Smooth muscle cell (in vitro differentiated cells): ENCODE measurements around the gene CTSO. TPM values are rescaled to one million over a fixed set of nuclear protein-coding genes. Genes with fewer than 3 reads are reported as not detected.
A peak's percentile ranks its signal among the peaks of the same experiment; 100 is the strongest.

Source experiments
- DNase-seq: peaks from one replicate; lab custom pipeline; 2025; ENCODE audit not compliant: unreplicated experiment; lab: John Stamatoyannopoulos, UW
- H2AFZ ChIP-seq: fragments of 200-600 bp; sonication (generic); 2 replicates; pipeline ENCODE4 v1.6.0; 2016; ENCODE audit warnings: antibody characterized with exemption, low read depth, mild to moderate bottlenecking
- H3F3A ChIP-seq: fragments of 200-600 bp; sonication (generic); 2 replicates; pipeline ENCODE4 v1.6.0; 2017; ENCODE audit warnings: antibody characterized with exemption, low read depth
- H3K27ac ChIP-seq: fragments of 200-600 bp; sonication (generic); 2 replicates; pipeline ENCODE4 v1.5.1; 2016; ENCODE audit warnings: low read depth, mild to moderate bottlenecking
- H3K27me3 ChIP-seq: fragments of 200-600 bp; sonication (generic); 2 replicates; pipeline ENCODE4 v1.6.1; 2016; ENCODE audit warnings: low read depth, mild to moderate bottlenecking
- H3K36me3 ChIP-seq: fragments of 200-600 bp; sonication (generic); 2 replicates; pipeline ENCODE4 v1.5.1; 2016; ENCODE audit warnings: low read depth
- H3K4me1 ChIP-seq: fragments of 200-600 bp; sonication (generic); 2 replicates; pipeline ENCODE4 v1.5.1; 2016; ENCODE audit warnings: low read depth
- H3K4me2 ChIP-seq: fragments of 200-600 bp; sonication (generic); 2 replicates; pipeline ENCODE4 v1.6.0; 2016; ENCODE audit warnings: mild to moderate bottlenecking
- H3K4me3 ChIP-seq: fragments of 200-600 bp; sonication (generic); 2 replicates; pipeline ENCODE4 v1.5.1; 2016; ENCODE audit warnings: mild to moderate bottlenecking
- H3K79me2 ChIP-seq: fragments of 200-600 bp; sonication (generic); 2 replicates; pipeline ENCODE4 v1.6.0; 2016; ENCODE audit warnings: low read depth, mild to moderate bottlenecking
- H3K9ac ChIP-seq: fragments of 200-600 bp; sonication (generic); 2 replicates; pipeline ENCODE4 v1.6.0; 2016; ENCODE audit warnings: low read depth
- H3K9me3 ChIP-seq: fragments of 200-600 bp; sonication (generic); replicated peaks from 2 replicates; pipeline ENCODE4 v1.5.1; 2016; ENCODE audit warnings: low read depth
- H4K20me1 ChIP-seq: fragments of 200-600 bp; sonication (generic); 2 replicates; pipeline ENCODE4 v1.6.0; 2016; ENCODE audit warnings: low read depth
- WGBS: methylation state at CpG from one replicate; pipeline ENCODE4 v1.1.7; 2016; ENCODE audit warnings: low lambda C conversion rate; 5-methylcytosine and 5-hydroxymethylcytosine counted together
- polyA plus RNA-seq: library from polyadenylated mRNA; unstranded; fragments of >200 nt; fragmentation: Nextera tagmentation; extraction: Ambion mirVana; gene quantifications from 2 replicates; pipeline ENCODE4 v1.2.1, GENCODE V29; 2016
- total RNA-seq: library from RNA; depleted of rRNA; stranded (reverse); fragments of >200 nt; gene quantifications from 2 replicates; pipeline ENCODE4 v1.2.3, GENCODE V29; 2014
- TF ChIP-seq, protein P1 (sequence below): fragments of 200-600 bp; sonication (generic); IDR thresholded peaks from 2 replicates; pipeline ENCODE4 v1.5.1; 2017; ENCODE audit warnings: borderline replicate concordance, mild to moderate bottlenecking, antibody characterized with exemption; ENCODE audit not compliant: insufficient read depth, poor library complexity, severe bottlenecking

The CTSO gene
- total and polyA plus RNA-seq, 2 experiments from 2014 or later, result 15.4 to 19.2 TPM

DNA sequence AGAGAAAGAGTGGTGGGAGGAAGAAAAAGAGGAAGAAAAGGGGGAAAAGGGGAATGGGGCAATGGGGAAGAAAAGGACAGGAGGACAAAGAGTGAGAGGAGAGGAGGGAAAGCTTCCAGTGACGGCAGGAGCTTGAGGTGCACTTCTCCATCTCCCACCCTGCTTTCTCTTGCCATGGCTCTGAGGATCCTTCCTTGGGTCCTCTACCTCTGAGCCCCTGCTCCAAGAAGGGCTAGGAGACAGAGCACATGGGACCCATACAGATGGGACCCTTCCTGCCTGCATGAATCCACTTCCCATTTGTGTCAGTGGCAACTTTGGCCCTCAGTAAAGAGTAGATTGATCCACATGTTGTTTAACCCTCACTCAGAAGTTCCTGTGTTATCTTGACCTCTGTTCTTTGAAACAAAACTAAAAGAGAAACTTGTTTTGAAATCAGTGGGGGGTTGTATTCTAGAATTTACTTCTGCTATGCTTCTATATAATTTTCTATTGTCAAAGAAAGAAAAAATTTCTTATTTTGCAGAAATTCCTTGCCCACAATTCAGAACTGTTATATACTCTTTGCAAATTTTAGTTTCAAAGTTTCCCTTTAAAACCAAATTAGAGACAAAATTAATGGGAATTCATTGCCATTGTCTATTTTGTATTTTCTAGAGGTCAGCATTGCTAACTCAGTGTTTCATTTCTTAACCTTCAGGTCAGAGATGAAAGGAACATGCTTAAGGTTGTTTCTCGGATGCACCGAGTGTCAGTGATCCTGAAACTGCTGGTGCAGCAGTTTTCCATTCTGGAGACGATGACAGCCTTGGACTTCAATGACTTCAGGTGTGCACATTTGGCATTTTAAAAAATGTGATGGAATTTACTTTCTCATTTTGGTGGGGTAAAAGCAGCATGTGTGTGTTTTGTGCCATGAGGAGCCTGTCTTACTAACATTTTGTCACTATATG, 45.2 kb downstream of the CTSO start:
- Histone ChIP-seq H3K27ac (peak overlapping the region; percentile 94), H3K27me3 (no peaks in the 10 kb centered on the region), H3K4me2 (peak overlapping the region; percentile 79), H3K79me2 (peaks cover 30% of the 10 kb centered on the region), H2AFZ (no peak overlapping the region), H3K4me3 (no peak overlapping the region), H3K9me3 (no peaks in the 10 kb centered on the region), H3K4me1 (peaks cover 12% of the 10 kb centered on the region), H3K9ac (no peak overlapping the region), H4K20me1 (no peaks in the 10 kb centered on the region), H3F3A (peaks cover 12% of the 10 kb centered on the region), H3K36me3 (no peaks in the 10 kb centered on the region)
- over 99% methylated on average over 4 of the region's 4 CpGs for WGBS
- TF ChIP-seq, protein P1, sequence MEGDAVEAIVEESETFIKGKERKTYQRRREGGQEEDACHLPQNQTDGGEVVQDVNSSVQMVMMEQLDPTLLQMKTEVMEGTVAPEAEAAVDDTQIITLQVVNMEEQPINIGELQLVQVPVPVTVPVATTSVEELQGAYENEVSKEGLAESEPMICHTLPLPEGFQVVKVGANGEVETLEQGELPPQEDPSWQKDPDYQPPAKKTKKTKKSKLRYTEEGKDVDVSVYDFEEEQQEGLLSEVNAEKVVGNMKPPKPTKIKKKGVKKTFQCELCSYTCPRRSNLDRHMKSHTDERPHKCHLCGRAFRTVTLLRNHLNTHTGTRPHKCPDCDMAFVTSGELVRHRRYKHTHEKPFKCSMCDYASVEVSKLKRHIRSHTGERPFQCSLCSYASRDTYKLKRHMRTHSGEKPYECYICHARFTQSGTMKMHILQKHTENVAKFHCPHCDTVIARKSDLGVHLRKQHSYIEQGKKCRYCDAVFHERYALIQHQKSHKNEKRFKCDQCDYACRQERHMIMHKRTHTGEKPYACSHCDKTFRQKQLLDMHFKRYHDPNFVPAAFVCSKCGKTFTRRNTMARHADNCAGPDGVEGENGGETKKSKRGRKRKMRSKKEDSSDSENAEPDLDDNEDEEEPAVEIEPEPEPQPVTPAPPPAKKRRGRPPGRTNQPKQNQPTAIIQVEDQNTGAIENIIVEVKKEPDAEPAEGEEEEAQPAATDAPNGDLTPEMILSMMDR, result no peak
- DNase-seq, result no peak

DNA sequence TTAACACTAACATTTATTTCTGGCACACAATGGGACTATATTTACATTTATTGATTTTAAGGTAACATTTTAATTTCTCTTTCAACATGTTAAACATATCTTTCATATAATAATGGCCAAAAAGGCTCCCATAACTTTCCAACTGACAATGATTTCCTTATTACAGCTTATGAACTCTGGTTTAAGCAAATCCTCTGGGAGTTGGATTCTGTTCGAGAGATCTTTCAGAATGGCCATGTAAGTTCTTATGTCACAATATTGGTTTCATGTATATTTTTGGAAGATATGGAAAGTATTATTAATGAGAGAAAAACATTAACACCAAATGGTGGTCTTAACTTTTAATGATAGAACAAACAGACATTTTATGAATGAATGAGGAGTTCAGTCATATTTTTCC, 46.1 kb downstream of the CTSO start:
- whole genome bisulfite sequencing, result 87% methylated on average over 1 of the region's 1 CpG
- Histone ChIP-seq H3K4me3 (peak overlapping the region; percentile 50), H4K20me1 (no peaks in the 10 kb centered on the region), H3K9ac (peak overlapping the region; percentile 83), H3K79me2 (peaks cover 30% of the 10 kb centered on the region), H3K27me3 (no peaks in the 10 kb centered on the region), H3K36me3 (no peaks in the 10 kb centered on the region), H2AFZ (no peak overlapping the region), H3K27ac (peak overlapping the region; percentile 94), H3K4me2 (peak overlapping the region; percentile 79), H3F3A (peaks cover 10% of the 10 kb centered on the region), H3K4me1 (peaks cover 12% of the 10 kb centered on the region), H3K9me3 (no peaks in the 10 kb centered on the region)
- TF ChIP-seq, protein P1, result no peak
- no peak for DNase-seq

DNA sequence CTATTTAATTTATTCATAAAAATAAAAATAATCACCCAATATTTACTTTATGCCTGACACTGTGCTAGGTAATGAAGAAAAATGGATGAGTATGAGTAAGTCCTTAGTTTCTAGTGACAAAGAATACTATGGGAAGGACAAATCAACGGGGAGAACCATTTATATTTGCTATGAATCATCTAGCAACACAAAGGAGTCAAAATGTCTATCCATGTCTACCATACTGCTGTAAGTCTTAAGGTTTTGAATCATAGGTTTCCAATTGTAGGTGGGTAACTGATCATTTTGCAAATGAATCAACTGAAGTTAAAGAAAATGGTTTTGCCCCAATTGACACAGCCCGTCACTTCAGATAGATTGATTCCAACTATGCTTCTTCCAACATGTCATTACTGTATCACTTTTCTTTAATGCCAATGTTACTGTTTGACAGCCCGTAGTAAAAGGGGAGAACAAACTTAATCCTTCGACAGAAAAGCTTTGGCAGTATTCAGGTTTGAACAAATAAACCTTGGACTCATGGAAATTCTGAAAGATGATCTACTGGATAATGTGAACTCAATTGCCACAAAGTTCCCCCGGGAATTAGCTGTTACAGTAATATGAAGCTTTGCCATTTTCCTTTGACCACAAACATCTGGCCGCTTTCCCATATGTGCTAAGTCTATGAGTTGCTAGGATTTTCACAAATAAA, 47.0 kb downstream of the CTSO start:
- Histone ChIP-seq H3F3A (peaks cover 3% of the 10 kb centered on the region), H3K4me3 (peak overlapping the region; percentile 50), H3K4me2 (peak overlapping the region; percentile 79), H3K9me3 (no peaks in the 10 kb centered on the region), H3K36me3 (no peaks in the 10 kb centered on the region), H2AFZ (peak overlapping the region; percentile 38), H3K4me1 (peaks cover 12% of the 10 kb centered on the region), H3K27ac (peak overlapping the region; percentile 94), H3K27me3 (no peaks in the 10 kb centered on the region), H3K79me2 (peaks cover 30% of the 10 kb centered on the region), H4K20me1 (no peaks in the 10 kb centered on the region), H3K9ac (peak overlapping the region; percentile 83)
- no peak for DNase-seq
- WGBS, result 36% methylated on average over 6 of the region's 6 CpGs
- TF ChIP-seq, protein P1, result no peak
